HUES6 (cell line): Measurements from ENCODE around the gene ASB10.

ENCODE experiments used
- H3K27ac ChIP-seq: 2 replicates; pipeline ENCODE4 v1.7.0; 2013; ENCODE audit warnings: low read depth, mild to moderate bottlenecking, low read length, inconsistent platforms
- H3K27me3 ChIP-seq: 2 replicates; pipeline ENCODE4 v1.6.1; 2013; ENCODE audit warnings: low read length; ENCODE audit not compliant: control insufficient read depth, insufficient read depth
- H3K36me3 ChIP-seq: 2 replicates; pipeline ENCODE4 v1.6.1; 2013; ENCODE audit warnings: low read length; ENCODE audit not compliant: control insufficient read depth, insufficient read depth
- H3K4me1 ChIP-seq: 2 replicates; pipeline ENCODE4 v1.6.1; 2013; ENCODE audit warnings: low read length; ENCODE audit not compliant: control insufficient read depth, insufficient read depth
- H3K4me3 ChIP-seq: 2 replicates; pipeline ENCODE4 v1.5.1; 2013; ENCODE audit warnings: low read depth, low read length
- H3K9ac ChIP-seq: one replicate; pipeline ENCODE4 v1.6.1; 2013; ENCODE audit warnings: mild to moderate bottlenecking, low read length
- H3K9me3 ChIP-seq: 2 replicates; pipeline ENCODE4 v1.6.1; 2013; ENCODE audit warnings: low read depth, low read length; ENCODE audit not compliant: control insufficient read depth, insufficient read depth

Gene ASB10

GRCh38 chr7:151152643-151153513, 34.2 kb downstream of the ASB10 start:
- H3K9me3 ChIP-seq, result no peaks in the 10 kb centered on the region
- peaks cover 66% of the 10 kb centered on the region for H3K27me3 ChIP-seq
- H3K27ac ChIP-seq, result no peak overlapping the region

GRCh38 chr7:151150388-151150787, 36.7 kb downstream of the ASB10 start:
- Histone ChIP-seq H3K27me3 (peaks cover 57% of the 10 kb centered on the region; the same call in 1 of the 2 replicates), H3K27ac (no peak overlapping the region)

More at GRCh38 chr7:151152643-151153513, 34.2 kb downstream of the ASB10 start:
- H3K36me3 ChIP-seq, result no peaks in the 10 kb centered on the region
- H3K4me1 ChIP-seq, result no peaks in the 10 kb centered on the region
- no peak overlapping the region for H3K4me3 ChIP-seq
- no peak overlapping the region for H3K9ac ChIP-seq

GRCh38 chr7:151148319-151149259, 38.5 kb downstream of the ASB10 start:
- Histone ChIP-seq H3K9me3 (no peaks in the 10 kb centered on the region), H3K27ac (no peak overlapping the region), H3K9ac (no peak overlapping the region), H3K4me1 (no peaks in the 10 kb centered on the region), H3K4me3 (no peak overlapping the region), H3K27me3 (peaks cover 51% of the 10 kb centered on the region; the same call in 1 of the 2 replicates), H3K36me3 (peaks cover 13% of the 10 kb centered on the region)

More at GRCh38 chr7:151150388-151150787, 36.7 kb downstream of the ASB10 start:
- Histone ChIP-seq H3K36me3 (no peaks in the 10 kb centered on the region), H3K4me1 (no peaks in the 10 kb centered on the region), H3K9ac (no peak overlapping the region), H3K4me3 (no peak overlapping the region), H3K9me3 (no peaks in the 10 kb centered on the region)

- no peaks in the 10 kb centered on the region for H3K4me1 ChIP-seq
- H3K9me3 ChIP-seq, result no peaks in the 10 kb centered on the region
Observed at GRCh38 chr7:151146761-151147160, 40.3 kb downstream of the ASB10 start.

GRCh38 chr7:151144387-151144786, 42.7 kb downstream of the ASB10 start:
- peaks cover 26% of the 10 kb centered on the region; the same call in 1 of the 2 replicates for H3K27me3 ChIP-seq
- no peak overlapping the region for H3K27ac ChIP-seq
- no peaks in the 10 kb centered on the region for H3K9me3 ChIP-seq
- H3K4me1 ChIP-seq, result peaks cover 3% of the 10 kb centered on the region; the same call in 1 of the 2 replicates
- H3K9ac ChIP-seq, result no peak overlapping the region
- no peak overlapping the region for H3K4me3 ChIP-seq
- peaks cover 46% of the 10 kb centered on the region for H3K36me3 ChIP-seq

More at GRCh38 chr7:151146761-151147160, 40.3 kb downstream of the ASB10 start:
- Histone ChIP-seq H3K27ac (no peak overlapping the region), H3K36me3 (peaks cover 30% of the 10 kb centered on the region), H3K27me3 (peaks cover 39% of the 10 kb centered on the region; the same call in 1 of the 2 replicates), H3K9ac (no peak overlapping the region), H3K4me3 (no peak overlapping the region)

GRCh38 chr7:151143261-151144015, 43.6 kb downstream of the ASB10 start:
- no peak overlapping the region for H3K4me3 ChIP-seq
- no peak overlapping the region for H3K27ac ChIP-seq
- peaks cover 12% of the 10 kb centered on the region for H3K4me1 ChIP-seq
- peaks cover 46% of the 10 kb centered on the region for H3K36me3 ChIP-seq
- H3K9ac ChIP-seq, result no peak overlapping the region
- peaks cover 29% of the 10 kb centered on the region for H3K27me3 ChIP-seq
- no peaks in the 10 kb centered on the region for H3K9me3 ChIP-seq

- Histone ChIP-seq H3K36me3 (peaks cover 46% of the 10 kb centered on the region), H3K9ac (no peak overlapping the region), H3K27me3 (peaks cover 30% of the 10 kb centered on the region), H3K4me3 (no peak overlapping the region), H3K4me1 (peaks cover 20% of the 10 kb centered on the region), H3K27ac (no peak overlapping the region), H3K9me3 (no peaks in the 10 kb centered on the region)
Observed at GRCh38 chr7:151142686-151143040, 44.4 kb downstream of the ASB10 start.

GRCh38 chr7:151141855-151142685, 45.0 kb downstream of the ASB10 start:
- Histone ChIP-seq H3K4me1 (peaks cover 26% of the 10 kb centered on the region), H3K27me3 (peaks cover 30% of the 10 kb centered on the region), H3K36me3 (peaks cover 46% of the 10 kb centered on the region), H3K9ac (no peak overlapping the region), H3K27ac (no peak overlapping the region), H3K4me3 (no peak overlapping the region), H3K9me3 (no peaks in the 10 kb centered on the region)

- Histone ChIP-seq H3K4me3 (no peak overlapping the region), H3K4me1 (peaks cover 33% of the 10 kb centered on the region), H3K27ac (no peak overlapping the region), H3K27me3 (peaks cover 35% of the 10 kb centered on the region), H3K9me3 (no peaks in the 10 kb centered on the region), H3K36me3 (peaks cover 49% of the 10 kb centered on the region), H3K9ac (no peak overlapping the region)
Observed at GRCh38 chr7:151141311-151141854, 45.7 kb downstream of the ASB10 start.
